ENCODE measurements around the gene RNF10.

DNA sequence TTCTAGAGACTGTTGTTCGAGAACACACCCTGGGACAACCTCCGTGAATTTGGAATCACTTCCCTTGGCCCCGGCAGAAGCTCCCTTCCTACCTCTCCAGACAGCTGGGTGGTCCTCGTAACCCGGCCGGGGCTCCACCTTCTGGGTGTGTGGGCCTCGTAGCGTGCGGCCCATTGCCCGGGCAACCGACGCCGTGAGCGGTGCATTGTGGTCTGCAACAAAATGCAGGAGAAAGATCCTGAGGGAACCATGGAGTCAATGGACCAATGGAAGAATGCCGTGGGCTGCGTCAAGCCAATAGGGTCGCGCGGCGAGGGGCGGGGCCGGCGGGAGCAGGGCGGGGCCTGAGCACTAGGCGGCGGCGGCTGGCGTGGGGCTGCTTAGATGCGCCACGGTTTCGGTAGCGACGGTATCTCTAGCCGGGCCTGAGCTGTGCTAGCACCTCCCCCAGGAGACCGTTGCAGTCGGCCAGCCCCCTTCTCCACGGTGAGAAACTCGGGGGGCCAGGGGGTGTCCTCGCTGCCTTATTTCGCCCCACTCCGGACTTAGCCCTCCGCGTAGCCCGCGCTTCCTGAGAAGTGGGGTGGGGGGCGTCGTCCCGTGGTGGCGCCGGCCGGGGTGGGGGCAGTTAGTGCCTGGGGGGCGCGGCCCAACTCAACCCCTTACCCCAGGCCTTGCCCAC is 38.3 kb upstream of the RNF10 start, which contains the start of gene DYNLL1:
- TF ChIP-seq CTCF (IDR thresholded peaks at IDR 0.05; ENCODE audit: low read depth, low read length) (no peak), EZH2phosphoT487 (IDR thresholded peaks at IDR 0.05; ENCODE audit: low read depth) (no peak)
